ENCODE measurements around the gene SLC6A6.

SLC6A6 gene

GRCh38 chr3:14453876-14454638 lies 51.7 kb downstream of the SLC6A6 start:
- Histone ChIP-seq H2AFZ (no peak overlapping the region), H3K9me3 (ENCODE audit: control insufficient read depth, low read length) (no peaks in the 10 kb centered on the region), H3K4me2 (ENCODE audit: low read length) (no peak overlapping the region), H3K27me3 (ENCODE audit: control insufficient read depth, insufficient read depth, low read length) (no peaks in the 10 kb centered on the region), H3K27ac (no peak overlapping the region), H3K4me1 (peaks cover 7% of the 10 kb centered on the region), H3K4me3 (ENCODE audit: low read depth, low read length) (no peak overlapping the region), H3K79me2 (no peaks in the 10 kb centered on the region), H3K36me3 (ENCODE audit: control insufficient read depth, insufficient read depth, low read length) (no peaks in the 10 kb centered on the region), H3K9ac (no peak overlapping the region)
- TF ChIP-seq CTCF (IDR thresholded peaks at IDR 0.05): no peak

GRCh38 chr3:14454639-14455310 lies 52.4 kb downstream of the SLC6A6 start:
- H3K9ac ChIP-seq: no peak overlapping the region
- no peak overlapping the region for H3K4me2 ChIP-seq (ENCODE audit: low read length)
- H3K9me3 ChIP-seq (ENCODE audit: control insufficient read depth, low read length): no peaks in the 10 kb centered on the region
- H3K27ac ChIP-seq: no peak overlapping the region
- H2AFZ ChIP-seq: no peak overlapping the region
- no peaks in the 10 kb centered on the region for H3K36me3 ChIP-seq (ENCODE audit: control insufficient read depth, insufficient read depth, low read length)
- H3K79me2 ChIP-seq: no peaks in the 10 kb centered on the region
- H3K27me3 ChIP-seq (ENCODE audit: control insufficient read depth, insufficient read depth, low read length): no peaks in the 10 kb centered on the region
- H3K4me1 ChIP-seq: peaks cover 7% of the 10 kb centered on the region
- TF ChIP-seq CTCF (IDR thresholded peaks at IDR 0.05): no peak
- H3K4me3 ChIP-seq (ENCODE audit: low read depth, low read length): no peak overlapping the region

GRCh38 chr3:14455571-14456317 lies 53.3 kb downstream of the SLC6A6 start:
- Histone ChIP-seq H3K27ac (no peak overlapping the region), H3K4me1 (peaks cover 7% of the 10 kb centered on the region), H3K9me3 (ENCODE audit: control insufficient read depth, low read length) (no peaks in the 10 kb centered on the region), H3K9ac (no peak overlapping the region), H3K27me3 (ENCODE audit: control insufficient read depth, insufficient read depth, low read length) (no peaks in the 10 kb centered on the region), H3K4me3 (ENCODE audit: low read depth, low read length) (no peak overlapping the region), H3K4me2 (ENCODE audit: low read length) (no peak overlapping the region), H3K36me3 (ENCODE audit: control insufficient read depth, insufficient read depth, low read length) (no peaks in the 10 kb centered on the region), H3K79me2 (no peaks in the 10 kb centered on the region), H2AFZ (no peak overlapping the region)
- no peak for TF ChIP-seq CTCF (IDR thresholded peaks at IDR 0.05)

GRCh38 chr3:14456794-14457193 lies 54.4 kb downstream of the SLC6A6 start:
- H3K79me2 ChIP-seq: no peaks in the 10 kb centered on the region
- H3K27ac ChIP-seq: no peak overlapping the region
- no peaks in the 10 kb centered on the region for H3K36me3 ChIP-seq (ENCODE audit: control insufficient read depth, insufficient read depth, low read length)
- no peak overlapping the region for H3K9ac ChIP-seq
- no peak for TF ChIP-seq CTCF (IDR thresholded peaks at IDR 0.05)
- no peaks in the 10 kb centered on the region for H3K27me3 ChIP-seq (ENCODE audit: control insufficient read depth, insufficient read depth, low read length)
- no peak overlapping the region for H3K4me3 ChIP-seq (ENCODE audit: low read depth, low read length)
- H3K9me3 ChIP-seq (ENCODE audit: control insufficient read depth, low read length): no peaks in the 10 kb centered on the region
- H3K4me2 ChIP-seq (ENCODE audit: low read length): no peak overlapping the region
- no peak overlapping the region for H2AFZ ChIP-seq
- peaks cover 6% of the 10 kb centered on the region for H3K4me1 ChIP-seq
